CD14-positive monocyte (primary cell): ENCODE results near the gene CAB39L. TPM values are rescaled to one million over a fixed set of nuclear protein-coding genes. Genes with fewer than 3 reads are reported as not detected.

Experiments used
- DNase-seq, 3 donors: peaks; one replicate each; pipeline ENCODE4 v3.0.0-alpha.2; 2011 to 2022
- H2AFZ ChIP-seq: 2 replicates; pipeline ENCODE4 v1.6.0; 2012; ENCODE audit warnings: mild to moderate bottlenecking, low read depth, low read length, inconsistent platforms; ENCODE audit not compliant: insufficient read depth, poor library complexity, severe bottlenecking
- H3K27ac ChIP-seq, 2 donors: 1 replicate in 1 of 2; 2 replicates in 1 of 2; pipeline ENCODE4 v1.5.1; 2012 to 2013; ENCODE audit warnings: low read length in 2 of 2, control low read depth in 1 of 2, inconsistent platforms in 1 of 2, low read depth in 1 of 2, mild to moderate bottlenecking in 1 of 2
- H3K27me3 ChIP-seq, 2 donors: one replicate each; pipeline versions ENCODE4 v1.6.0 to v1.6.1; 2011 to 2013; ENCODE audit warnings: low read length in 2 of 2; ENCODE audit not compliant: control insufficient read depth in 2 of 2, insufficient read depth in 2 of 2
- H3K36me3 ChIP-seq, 2 donors: replicated peaks in 1 of 2; 1 replicate in 1 of 2; 2 replicates in 1 of 2; pipeline versions ENCODE4 v1.5.1 to v1.6.1; 2012 to 2013; ENCODE audit warnings: low read length in 2 of 2, control low read depth in 1 of 2, inconsistent platforms in 1 of 2, mild to moderate bottlenecking in 1 of 2; ENCODE audit not compliant: insufficient read depth in 2 of 2, control insufficient read depth in 1 of 2
- H3K4me1 ChIP-seq, 2 donors: 1 replicate in 1 of 2; 2 replicates in 1 of 2; pipeline versions ENCODE4 v1.5.1 to v1.6.1; 2012 to 2013; ENCODE audit warnings: low read length in 2 of 2, control low read depth in 1 of 2, inconsistent platforms in 1 of 2, mild to moderate bottlenecking in 1 of 2, moderate library complexity in 1 of 2; ENCODE audit not compliant: insufficient read depth in 2 of 2, control insufficient read depth in 1 of 2
- H3K4me2 ChIP-seq: replicated peaks from 2 replicates; pipeline ENCODE3; 2012; ENCODE audit warnings: low read length, moderate library complexity, mild to moderate bottlenecking; ENCODE audit not compliant: poor library complexity, severe bottlenecking; ENCODE audit errors: extremely low read depth
- H3K4me3 ChIP-seq, 3 experiments: fragments of 200-600 bp in 1 of 3; sonication (generic) in 1 of 3; replicated peaks in 1 of 3; 1 replicate in 2 of 3; 2 replicates in 1 of 3; pipeline ENCODE4 v1.5.1; 2011 to 2013; ENCODE audit warnings: low read length in 3 of 3, mild to moderate bottlenecking in 3 of 3, control low read depth in 2 of 3, low read depth in 2 of 3, inconsistent platforms in 1 of 3, moderate library complexity in 1 of 3
- H3K79me2 ChIP-seq: 2 replicates; pipeline ENCODE4 v1.6.0; 2012; ENCODE audit warnings: mild to moderate bottlenecking, control low read depth, inconsistent platforms, low read length, moderate library complexity; ENCODE audit not compliant: insufficient read depth
- H3K9ac ChIP-seq: 2 replicates; pipeline ENCODE4 v1.6.0; 2017; ENCODE audit warnings: low read length, mild to moderate bottlenecking; ENCODE audit not compliant: insufficient read depth, poor library complexity, severe bottlenecking
- H3K9me3 ChIP-seq, 2 donors: replicated peaks in 1 of 2; 1 replicate in 1 of 2; 2 replicates in 1 of 2; pipeline versions ENCODE4 v1.5.1 to v1.6.1; 2012 to 2013; ENCODE audit warnings: low read length in 2 of 2, control low read depth in 1 of 2; ENCODE audit not compliant: control insufficient read depth in 1 of 2, insufficient read depth in 1 of 2
- H4K20me1 ChIP-seq: 2 replicates; pipeline ENCODE4 v1.6.0; 2012; ENCODE audit warnings: mild to moderate bottlenecking, low read length, control low read depth, moderate library complexity; ENCODE audit not compliant: insufficient read depth
- H3K27ac Mint-ChIP-seq, 7 donors: one replicate each; pipeline ENCODE4 v1.8.0; 2020; ENCODE audit warnings: mild to moderate bottlenecking in 7 of 7, mixed read lengths in 7 of 7, moderate library complexity in 6 of 7, inconsistent platforms in 2 of 7
- H3K27me3 Mint-ChIP-seq, 3 donors: one replicate each; pipeline ENCODE4 v1.8.0; 2021 to 2022; ENCODE audit warnings: low read depth in 3 of 3, mild to moderate bottlenecking in 3 of 3, mixed read lengths in 3 of 3, moderate library complexity in 3 of 3, inconsistent platforms in 1 of 3
- H3K36me3 Mint-ChIP-seq, 2 donors: one replicate each; pipeline ENCODE4 v1.8.0; 2020; ENCODE audit warnings: mixed read lengths in 2 of 2, inconsistent platforms in 1 of 2, mild to moderate bottlenecking in 1 of 2
- H3K4me1 Mint-ChIP-seq: one replicate; pipeline ENCODE4 v1.8.0; 2020; ENCODE audit warnings: mild to moderate bottlenecking, mixed read lengths
- H3K4me3 Mint-ChIP-seq, 2 donors: one replicate each; pipeline ENCODE4 v1.8.0; 2020; ENCODE audit warnings: mild to moderate bottlenecking in 2 of 2, mixed read lengths in 2 of 2, moderate library complexity in 1 of 2
- H3K9me3 Mint-ChIP-seq, 7 donors: one replicate each; pipeline ENCODE4 v1.8.0; 2020 to 2022; ENCODE audit warnings: mixed read lengths in 7 of 7, mild to moderate bottlenecking in 6 of 7, moderate library complexity in 6 of 7, inconsistent platforms in 2 of 7
- CTCF ChIP-seq: fragments of 200-600 bp; IDR thresholded peaks from one replicate; pipeline ENCODE4 v1.8.0; 2022; ENCODE audit warnings: antibody characterized with exemption, mild to moderate bottlenecking
- WGBS: methylation state at CpG from one replicate; pipeline ENCODE4 v1.1.5; 2013; ENCODE audit warnings: missing lambda C conversion rate; ENCODE audit not compliant: insufficient coverage; 5-methylcytosine and 5-hydroxymethylcytosine counted together
- intact Hi-C, 2 donors: fragments of 100-400 bp; cut with micrococcal nuclease; formaldehyde crosslinking; loops; one replicate each; pipeline versions ENCODE4 v1.15.0 to v1.15.1; 2023
- polyA plus RNA-seq, 3 donors: library from polyadenylated mRNA; depleted of rRNA in 1 of 3; unstranded in 2 of 3; stranded (reverse) in 1 of 3; fragments of 300-500 nt in 2 of 3; fragments of >200 nt in 1 of 3; fragmentation: Illumina TruSeq in 2 of 3; gene quantifications; 1 replicate in 2 of 3; 2 replicates in 1 of 3; pipeline ENCODE4 v1.2.3, GENCODE V29; 2012 to 2021

Gene CAB39L
- polyA plus RNA-seq, 3 donors, result 1.9 to 5.1 (median 2.7) TPM

- WGBS, result 50% methylated on average over 2 of the region's 5 CpGs
- H3K27ac Mint-ChIP-seq, result no peak overlapping the region
- Histone ChIP-seq H2AFZ (no peak overlapping the region), H3K4me1 (no peaks in the 10 kb centered on the region), H3K4me2 (no peak overlapping the region), H3K9ac (no peak overlapping the region), H3K36me3 (no peaks in the 10 kb centered on the region), H4K20me1 (no peaks in the 10 kb centered on the region), H3K27ac (no peak overlapping the region), H3K4me3 (no peak overlapping the region), H3K79me2 (no peaks in the 10 kb centered on the region), H3K27me3 (no peaks in the 10 kb centered on the region), H3K9me3 (no peaks in the 10 kb centered on the region)
- no peak for DNase-seq
- peaks cover 0 to 3% (median 2%) of the 10 kb centered on the region in 3 donors for H3K27me3 Mint-ChIP-seq
- no peaks in the 10 kb centered on the region for H3K4me1 Mint-ChIP-seq
- peaks cover 4% of the 10 kb centered on the region in 2 donors for H3K36me3 Mint-ChIP-seq
- H3K4me3 Mint-ChIP-seq, result no peak overlapping the region
- intact Hi-C loops, result no loop called here
- peaks cover 0 to 1% (median 0%) of the 10 kb centered on the region in 7 donors for H3K9me3 Mint-ChIP-seq
- no peak for TF ChIP-seq CTCF
Measured at GRCh38 chr13:49346460-49346859, 97.4 kb downstream of the CAB39L start.

GRCh38 chr13:49343731-49344130 is 100.1 kb downstream of the CAB39L start:
- Histone ChIP-seq H3K27ac (no peak overlapping the region), H3K4me2 (no peak overlapping the region), H2AFZ (no peak overlapping the region), H3K27me3 (no peaks in the 10 kb centered on the region), H3K79me2 (no peaks in the 10 kb centered on the region), H3K9me3 (no peaks in the 10 kb centered on the region), H3K4me1 (no peaks in the 10 kb centered on the region), H3K4me3 (no peak overlapping the region), H3K36me3 (no peaks in the 10 kb centered on the region), H3K9ac (no peak overlapping the region), H4K20me1 (no peaks in the 10 kb centered on the region)
- DNase-seq, result no peak
- H3K27ac Mint-ChIP-seq, result no peak overlapping the region
- peaks cover 0 to 3% (median 0%) of the 10 kb centered on the region in 3 donors for H3K27me3 Mint-ChIP-seq
- intact Hi-C loops, result no loop called here
- TF ChIP-seq CTCF, result no peak
- H3K36me3 Mint-ChIP-seq, result peaks cover 6 to 8% of the 10 kb centered on the region in 2 donors
- peaks cover 0 to 2% (median 0%) of the 10 kb centered on the region in 7 donors for H3K9me3 Mint-ChIP-seq
- H3K4me3 Mint-ChIP-seq, result no peak overlapping the region
- H3K4me1 Mint-ChIP-seq, result no peaks in the 10 kb centered on the region
- WGBS, result 100% methylated on average over 1 of the region's 2 CpGs
